PC-9 (cell line): ENCODE measurements around the gene TAL1. TPM values are rescaled to one million over a fixed set of nuclear protein-coding genes. Genes with fewer than 3 reads are reported as not detected.

Experiments
- BruUV-seq: library from RNA; stranded (reverse); fragments of 400-500 nt; replicated peaks from 2 replicates; lab custom pipeline; 2021; lab: Mats Ljungman, UMichigan
- CTCF ChIA-PET: fragments of 300-600 bp; sonication (Branson Sonifier 250); formaldehyde crosslinking; loops from one replicate; lab custom pipeline; 2022; ENCODE audit warnings: antibody characterized with exemption; lab: Charles Lee
- POLR2A ChIA-PET: fragments of 300-600 bp; sonication (Branson Sonifier 250); formaldehyde crosslinking; loops from one replicate; lab custom pipeline; 2022; ENCODE audit warnings: antibody characterized with exemption; ENCODE audit not compliant: unreplicated experiment; lab: Charles Lee
- DNase-seq, 2 experiments: peaks; one replicate each; pipeline versions ENCODE4 v3.0.0 to v3.0.0-alpha.2; 2015 to 2022; ENCODE audit warnings: mixed read lengths in 1 of 2
- H2AFZ ChIP-seq: fragments of 200-600 bp; sonication (generic); 2 replicates; pipeline ENCODE4 v1.8.1; 2017; ENCODE audit warnings: antibody characterized with exemption
- H3F3A ChIP-seq: fragments of 200-600 bp; sonication (generic); 2 replicates; pipeline ENCODE4 v1.8.1; 2017; ENCODE audit warnings: antibody characterized with exemption, mild to moderate bottlenecking, low read depth; ENCODE audit not compliant: insufficient read depth
- H3K27ac ChIP-seq: fragments of 200-600 bp; sonication (generic); 2 replicates; pipeline ENCODE4 v1.6.1; 2016; ENCODE audit warnings: mixed run types
- H3K27me3 ChIP-seq: fragments of 200-600 bp; sonication (generic); 2 replicates; pipeline ENCODE4 v1.6.1; 2016; ENCODE audit warnings: low read depth, mixed run types; ENCODE audit not compliant: insufficient read depth
- H3K36me3 ChIP-seq: fragments of 200-600 bp; sonication (generic); 2 replicates; pipeline ENCODE4 v1.6.1; 2016; ENCODE audit warnings: low read depth, mixed run types
- H3K4me1 ChIP-seq: fragments of 200-600 bp; sonication (generic); replicated peaks from 2 replicates; pipeline ENCODE4 v1.6.1; 2016; ENCODE audit warnings: mixed run types; ENCODE audit not compliant: insufficient read depth
- H3K4me2 ChIP-seq: fragments of 200-600 bp; sonication (generic); 2 replicates; pipeline ENCODE4 v1.6.1; 2017; ENCODE audit warnings: mixed run types
- H3K4me3 ChIP-seq: fragments of 200-600 bp; sonication (generic); 2 replicates; pipeline ENCODE4 v1.6.1; 2016; ENCODE audit warnings: mixed run types
- H3K79me2 ChIP-seq: fragments of 200-600 bp; sonication (generic); 2 replicates; pipeline ENCODE4 v1.6.1; 2017; ENCODE audit warnings: low read depth, mixed run types
- H3K9me2 ChIP-seq: fragments of 200-600 bp; sonication (generic); 2 replicates; pipeline ENCODE4 v1.8.1; 2017; ENCODE audit warnings: mild to moderate bottlenecking; ENCODE audit not compliant: insufficient read depth
- H3K9me3 ChIP-seq: fragments of 200-600 bp; sonication (generic); 2 replicates; pipeline ENCODE4 v1.8.1; 2016; ENCODE audit warnings: low read depth; ENCODE audit not compliant: insufficient read depth
- H4K20me1 ChIP-seq: fragments of 200-600 bp; sonication (generic); 2 replicates; pipeline ENCODE4 v1.8.1; 2017; ENCODE audit not compliant: insufficient read depth
- CTCF ChIP-seq: fragments of 200-600 bp; sonication (generic); conservative IDR thresholded peaks from 2 replicates; pipeline ENCODE4 v1.6.1; 2017; ENCODE audit warnings: mixed run types, antibody characterized with exemption, mild to moderate bottlenecking, moderate library complexity
- EZH2 ChIP-seq: fragments of 200-600 bp; sonication (generic); IDR thresholded peaks from 2 replicates; pipeline ENCODE4 v1.8.0; 2017; ENCODE audit warnings: antibody characterized with exemption, low read depth
- intact Hi-C: fragments of 100-400 bp; cut with micrococcal nuclease; formaldehyde crosslinking; loops from one replicate; pipeline ENCODE4 v1.10.0; 2022; ENCODE audit not compliant: unreplicated experiment
- total RNA-seq: library from RNA; stranded (reverse); gene quantifications from 2 replicates; pipeline ENCODE4 v1.2.3, GENCODE V29; 2021

TAL1 gene
- total RNA-seq, 1 experiment from 2014 or later = not detected

- Histone ChIP-seq H3K9me3 (no peaks in the 10 kb centered on the region), H3K4me3 (no peak overlapping the region), H3K9me2 (no peaks in the 10 kb centered on the region), H2AFZ (no peak overlapping the region), H3K27me3 (no peaks in the 10 kb centered on the region), H3K79me2 (no peaks in the 10 kb centered on the region), H4K20me1 (no peaks in the 10 kb centered on the region), H3F3A (no peaks in the 10 kb centered on the region), H3K36me3 (no peaks in the 10 kb centered on the region), H3K4me2 (no peak overlapping the region), H3K27ac (no peak overlapping the region), H3K4me1 (peaks cover 10% of the 10 kb centered on the region)
- TF ChIP-seq EZH2 (no peak), CTCF (no peak)
- CTCF ChIA-PET = no interaction called here
- POLR2A ChIA-PET = no interaction called here
- no TSS peak for BruUV-seq
- intact Hi-C loops = no loop called here
- DNase-seq = no peak
Observed at GRCh38 chr1:47180603-47181094, 51.4 kb downstream of the TAL1 start.

- H3K4me3 ChIP-seq = peak overlapping the region; percentile 54; the same call in 1 of the 2 replicates
- CTCF ChIA-PET = interaction anchor here (1.4 to 1.9 kb wide), 6 partner anchors 10 to 546 kb away, joined by 5 to 30 read pairs (median 14); partner anchors contain the start of genes FOXD2, PDZK1IP1 and STIL
- H4K20me1 ChIP-seq = no peaks in the 10 kb centered on the region
- BruUV-seq = no TSS peak
- TF ChIP-seq CTCF (no peak), EZH2 (no peak)
- H3K4me2 ChIP-seq = peak overlapping the region; percentile 93
- no peak for DNase-seq
- intact Hi-C loops = loop anchor here (1.0 to 10.0 kb wide), 12 partner anchors 10 to 775 kb away; partner anchors contain the start of genes EFCAB14, PDZK1IP1 and STIL
- POLR2A ChIA-PET = no interaction called here
- H3K9me2 ChIP-seq = no peaks in the 10 kb centered on the region
- H3K36me3 ChIP-seq = no peaks in the 10 kb centered on the region
- no peaks in the 10 kb centered on the region for H3K9me3 ChIP-seq
- peak overlapping the region; percentile 94 for H2AFZ ChIP-seq
- no peak overlapping the region for H3K27ac ChIP-seq
- no peaks in the 10 kb centered on the region for H3K79me2 ChIP-seq
- peaks cover 10% of the 10 kb centered on the region for H3K4me1 ChIP-seq
- H3K27me3 ChIP-seq = no peaks in the 10 kb centered on the region
- H3F3A ChIP-seq = no peaks in the 10 kb centered on the region
Observed at GRCh38 chr1:47179988-47180563, 51.9 kb downstream of the TAL1 start.

- Histone ChIP-seq H3K4me2 (peak overlapping the region; percentile 93), H3K9me3 (no peaks in the 10 kb centered on the region), H3K79me2 (no peaks in the 10 kb centered on the region), H4K20me1 (no peaks in the 10 kb centered on the region), H3K27me3 (no peaks in the 10 kb centered on the region), H3K4me3 (peak overlapping the region; percentile 54), H3F3A (no peaks in the 10 kb centered on the region), H3K9me2 (no peaks in the 10 kb centered on the region), H2AFZ (peak overlapping the region; percentile 94), H3K4me1 (peaks cover 10% of the 10 kb centered on the region), H3K27ac (0 out of 2 replicates have a peak overlapping the region, but pooled peaks have one; percentile 5), H3K36me3 (no peaks in the 10 kb centered on the region)
- TF ChIP-seq CTCF = peak; percentile 89
- no peak for TF ChIP-seq EZH2
- intact Hi-C loops = loop anchor here (1.0 to 10.0 kb wide), 12 partner anchors 11 to 775 kb away; partner anchors contain the start of genes EFCAB14, PDZK1IP1 and STIL
- POLR2A ChIA-PET = interaction anchor here (0.6 to 1.0 kb wide), 4 partner anchors 11 to 890 kb away, joined by 3 to 8 read pairs (median 7); partner anchors contain the start of genes FOXD2, PDZK1IP1 and STIL
- CTCF ChIA-PET = interaction anchor here (0.6 to 1.9 kb wide), 9 partner anchors 9 to 547 kb away, joined by 4 to 30 read pairs (median 10); partner anchors contain the start of genes FOXD2, PDZK1IP1 and STIL
- DNase-seq = peak; percentile 86 to 95
- BruUV-seq = no TSS peak
Observed at GRCh38 chr1:47179017-47179987, 52.7 kb downstream of the TAL1 start.
